CD4-positive, alpha-beta T cell treated with Interferon gamma for 1 hour (primary cell): ENCODE data around the gene SERPINB6.

Experiments used
- DNase-seq: peaks from one replicate; pipeline ENCODE4 v3.0.0-alpha.2; 2020

The SERPINB6 gene

DNA sequence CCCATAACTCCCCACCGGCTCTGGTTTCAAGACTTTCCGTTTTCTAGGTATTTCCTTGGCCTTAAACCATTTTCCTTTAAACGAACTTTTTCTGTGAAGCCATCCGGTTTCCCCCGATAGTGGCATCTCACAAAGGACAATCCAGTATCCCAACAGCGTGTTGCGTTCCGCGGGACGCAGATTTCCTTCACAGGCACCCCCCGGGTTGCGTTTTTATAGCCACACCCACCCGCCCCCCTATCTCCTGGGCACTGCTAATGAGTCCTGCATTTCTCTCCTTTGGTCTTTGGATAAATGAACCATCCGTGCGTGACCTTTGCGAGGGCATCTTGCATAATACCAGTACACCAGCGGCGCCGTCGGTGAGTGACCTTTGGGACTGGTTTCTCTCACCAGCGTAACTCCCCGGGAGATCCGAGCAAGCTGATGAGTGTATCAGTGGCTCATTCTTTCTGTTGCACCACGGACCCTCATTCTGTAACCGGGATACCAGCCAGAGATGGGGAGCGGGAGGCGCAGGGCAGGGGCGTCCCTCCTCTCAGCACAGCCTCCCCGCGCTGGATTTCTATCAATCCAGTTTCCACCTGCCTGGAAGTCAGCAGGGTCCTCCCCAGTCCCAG lies 27.7 kb upstream of the SERPINB6 start:
- DNase-seq: no peak

DNA sequence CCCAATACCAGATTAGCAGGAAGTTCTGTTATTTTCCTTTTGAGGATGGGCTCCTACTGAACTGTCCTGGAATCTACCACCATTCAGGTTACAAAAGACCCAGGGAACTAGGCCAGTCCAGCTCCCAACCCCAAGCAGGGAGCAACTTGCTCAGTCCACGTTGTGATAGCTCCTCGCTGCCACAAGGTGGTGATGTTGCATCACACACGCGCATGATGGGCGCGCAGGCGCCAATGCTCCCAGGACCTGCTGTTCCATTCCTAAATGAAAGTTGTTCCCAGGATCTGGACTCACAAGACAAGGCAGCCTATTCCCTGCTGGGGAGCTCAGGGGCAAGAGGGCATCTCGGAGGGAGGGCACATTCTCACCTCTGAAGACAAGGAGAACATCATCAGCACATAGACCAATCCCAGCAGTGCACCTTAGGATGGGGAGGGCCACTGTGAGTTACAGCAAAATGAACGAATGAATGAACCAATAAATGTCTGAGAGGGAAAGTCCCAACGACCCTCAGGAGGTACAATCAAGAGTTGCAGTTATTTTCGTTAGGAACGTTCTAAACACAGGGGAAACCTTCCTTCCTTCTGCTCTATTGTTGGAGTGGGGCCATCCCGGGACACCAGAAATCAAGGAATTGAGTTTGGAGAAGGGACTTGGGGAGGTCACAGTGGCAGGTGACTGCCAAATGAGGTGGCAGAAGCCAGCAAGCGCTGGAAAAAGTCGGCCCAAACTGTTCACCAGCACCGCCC lies 27.1 kb upstream of the SERPINB6 start:
- peak; percentile 50 for DNase-seq

DNA sequence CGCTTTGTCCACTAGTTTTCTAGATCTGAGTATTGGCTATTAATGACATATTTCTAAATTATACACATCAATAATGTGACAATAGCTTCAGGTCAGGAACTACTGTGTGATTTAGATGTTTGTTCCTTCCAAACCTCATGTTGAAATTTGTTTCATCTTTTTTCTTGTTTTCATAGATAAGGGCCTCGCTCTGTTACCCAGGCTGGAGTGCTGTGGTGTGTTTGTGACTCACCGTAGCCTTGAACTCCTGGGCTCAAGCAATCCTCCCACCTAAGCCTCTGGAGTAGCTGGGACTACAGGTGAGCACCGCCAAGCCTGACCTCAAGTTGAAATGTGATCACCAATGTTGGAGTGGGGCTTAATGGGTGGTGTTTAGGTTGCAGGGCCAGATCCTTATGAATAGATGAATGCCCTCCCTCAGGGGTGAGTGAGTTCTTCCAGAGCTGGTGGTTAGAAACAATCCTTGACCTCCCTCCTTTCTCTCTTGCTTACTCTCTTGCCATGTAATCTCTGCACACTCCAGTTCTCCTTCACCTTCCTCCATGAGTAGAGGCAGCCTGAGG lies 22.5 kb upstream of the SERPINB6 start:
- no peak for DNase-seq

DNA sequence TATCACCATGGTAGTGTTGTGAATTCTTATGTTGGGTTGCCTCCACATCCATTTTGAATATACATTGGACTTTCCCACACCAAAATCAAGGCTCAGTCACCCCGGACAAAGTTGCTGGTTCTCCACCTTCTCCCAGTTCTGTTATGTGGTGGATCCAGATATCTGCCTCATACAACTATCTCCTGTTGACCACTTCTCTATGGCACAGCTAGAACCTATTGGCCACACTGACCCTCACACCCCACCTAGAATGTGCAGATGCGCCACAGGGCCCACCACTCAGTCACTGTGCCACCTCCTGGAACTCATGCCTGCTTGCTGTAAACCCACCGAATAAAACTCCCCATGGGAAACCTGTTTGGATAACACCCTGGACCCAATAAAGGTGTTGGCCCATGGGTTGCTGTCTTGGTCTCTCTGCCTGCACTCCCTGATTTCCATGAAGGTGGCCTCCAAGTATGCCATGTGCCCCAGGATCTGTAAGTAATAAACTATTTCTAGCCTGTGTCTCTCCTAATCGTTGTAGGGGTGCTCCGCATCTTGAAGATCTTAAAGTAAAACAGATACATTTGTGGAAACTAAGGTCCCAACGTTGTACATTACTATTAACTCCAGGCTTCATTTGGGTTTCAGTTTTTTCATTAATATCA lies 21.1 kb upstream of the SERPINB6 start:
- DNase-seq: no peak

DNA sequence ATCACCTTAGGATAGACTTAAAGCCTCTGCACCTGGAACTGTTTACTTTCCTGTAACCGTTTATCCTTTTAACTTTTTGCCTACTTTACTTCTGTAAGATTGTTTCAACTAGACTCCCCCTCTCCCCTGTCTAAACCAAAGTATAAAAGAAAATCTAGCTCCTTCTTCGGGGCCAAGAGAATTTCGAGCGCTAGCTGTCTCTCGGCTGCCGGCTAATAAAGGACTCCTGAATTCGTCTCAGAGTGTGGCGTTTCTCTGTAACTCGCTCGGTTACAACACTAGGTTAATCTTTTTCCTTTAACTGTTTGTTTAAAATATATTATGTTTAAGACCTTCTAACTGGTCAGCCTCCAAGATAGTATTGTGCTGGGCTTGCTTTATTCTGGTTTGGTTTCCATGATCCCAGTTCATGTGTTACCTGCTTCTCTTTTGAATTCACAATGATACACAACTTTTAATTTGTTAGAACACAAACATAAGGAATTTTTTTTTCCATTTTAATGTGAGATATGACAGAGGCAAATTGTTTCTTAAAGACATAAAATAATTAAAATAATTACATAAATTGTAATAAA lies 19.7 kb upstream of the SERPINB6 start:
- DNase-seq: no peak

DNA sequence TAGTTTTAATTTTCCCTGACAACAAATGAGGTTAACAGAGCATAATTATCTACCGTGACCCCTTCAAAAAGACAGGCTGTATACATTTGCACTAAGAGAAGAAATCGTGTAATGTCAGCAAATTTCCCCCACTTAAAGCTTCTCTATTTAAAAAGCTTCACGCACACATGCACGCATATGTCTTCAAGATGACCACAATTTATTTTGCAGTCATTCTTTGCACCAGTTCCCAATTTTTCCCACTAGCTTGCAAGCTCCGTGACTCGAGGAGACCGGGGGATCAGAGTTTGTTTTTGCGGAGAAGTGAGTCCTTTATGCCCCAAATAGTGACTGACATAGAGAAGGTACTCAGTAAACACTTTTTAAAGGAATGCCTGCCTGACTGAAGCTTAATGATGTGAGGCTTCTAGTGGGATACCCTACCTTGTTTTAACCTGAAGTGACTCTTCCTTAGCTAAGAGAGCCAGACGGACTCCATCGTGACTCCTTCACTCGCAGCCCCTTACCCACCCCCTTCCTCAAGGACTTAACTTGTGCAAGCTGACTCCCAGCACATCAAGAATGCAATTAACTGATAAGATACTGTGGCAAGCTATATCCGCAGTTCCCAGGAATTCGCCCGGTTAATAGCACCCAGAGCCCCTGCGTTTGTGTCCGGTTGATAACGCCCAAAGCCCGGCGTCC lies 19.0 kb upstream of the SERPINB6 start:
- no peak for DNase-seq

DNA sequence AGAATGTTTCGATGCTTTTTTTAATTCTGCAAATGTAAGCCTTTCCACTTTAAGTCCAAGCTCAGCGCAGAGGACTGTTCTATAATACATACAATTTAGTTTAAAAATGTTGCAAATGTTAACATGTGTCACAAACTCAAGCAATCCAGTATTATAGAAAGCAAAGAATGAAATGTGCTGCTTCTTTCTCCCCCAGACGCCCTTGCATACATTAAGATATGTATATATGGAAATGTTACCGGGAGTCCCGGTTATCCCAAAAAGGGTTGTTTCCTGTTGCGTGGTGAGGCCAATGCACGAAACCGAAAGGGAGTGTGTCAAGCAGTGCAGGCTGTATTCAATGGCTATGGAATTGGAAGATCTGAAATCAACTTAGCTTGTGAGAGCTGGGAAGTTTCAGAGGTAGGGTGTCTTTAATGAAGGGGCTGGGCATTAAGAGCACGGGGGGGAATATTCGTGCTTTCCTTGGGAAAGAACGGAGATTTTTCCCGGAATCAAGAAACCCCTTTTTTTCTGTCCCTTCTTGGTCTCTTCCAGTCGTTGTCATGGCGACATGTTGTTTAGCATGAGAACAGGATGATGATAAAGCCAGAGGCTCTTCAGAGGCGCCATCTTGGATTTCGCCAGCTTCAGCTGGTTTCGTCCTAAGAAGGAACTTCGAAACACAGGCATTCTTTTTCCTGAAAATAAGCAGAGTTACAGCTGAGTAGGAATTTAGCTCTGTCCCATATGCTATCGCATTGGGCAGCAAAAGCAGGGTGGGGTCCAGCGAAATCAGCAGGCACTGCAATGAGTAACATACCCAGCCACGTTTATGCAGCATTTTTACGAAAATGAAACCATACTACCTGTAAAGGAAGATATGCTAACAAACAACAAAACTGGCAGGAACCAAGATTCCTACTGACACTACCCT lies 18.2 kb upstream of the SERPINB6 start:
- DNase-seq: peak; percentile 85

DNA sequence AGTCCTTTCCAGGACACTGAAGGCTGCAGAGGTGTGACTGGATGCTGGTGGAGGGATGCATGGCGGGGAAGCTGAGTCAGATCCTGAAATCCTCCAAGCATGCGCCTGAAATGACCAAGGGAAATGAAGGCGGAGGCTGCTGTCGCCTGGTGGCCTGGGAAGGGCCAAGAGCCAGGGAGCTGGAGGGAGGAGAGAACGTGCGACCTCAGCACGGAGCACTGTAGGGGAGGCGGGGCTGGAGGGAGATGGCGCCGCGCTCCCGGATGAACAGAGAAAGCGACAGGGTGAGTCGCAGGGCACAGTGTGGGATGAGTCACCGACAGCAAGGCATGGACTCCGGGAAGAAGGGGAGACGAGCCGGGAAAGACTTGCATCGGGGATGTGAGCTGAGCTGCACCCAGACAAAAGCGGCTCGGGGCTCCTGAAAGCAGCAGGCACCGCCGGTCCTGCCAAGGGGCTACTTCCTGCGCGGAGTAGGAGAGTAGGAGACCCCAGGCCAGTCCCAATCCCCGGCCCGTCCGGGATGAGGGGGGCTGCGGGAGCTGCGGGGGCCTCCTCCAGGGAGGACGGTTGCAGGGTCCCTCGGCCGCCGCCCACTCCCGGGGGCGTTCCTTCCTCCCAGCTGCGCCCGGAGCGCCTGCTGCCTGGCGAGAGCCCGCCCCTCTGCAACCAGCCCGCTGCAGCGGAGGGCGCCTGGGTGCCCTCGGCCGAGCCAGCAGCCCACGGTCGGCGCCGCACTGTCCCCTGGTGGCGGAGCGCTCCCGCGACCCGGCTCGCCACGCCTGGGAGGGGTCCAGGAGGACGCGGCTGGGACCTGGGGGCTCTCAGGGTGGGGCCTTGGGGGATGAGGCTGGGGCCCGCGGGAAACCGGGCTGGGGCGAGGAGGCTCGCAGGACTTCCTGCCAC lies 17.3 kb upstream of the SERPINB6 start:
- DNase-seq: peak; percentile 81

DNA sequence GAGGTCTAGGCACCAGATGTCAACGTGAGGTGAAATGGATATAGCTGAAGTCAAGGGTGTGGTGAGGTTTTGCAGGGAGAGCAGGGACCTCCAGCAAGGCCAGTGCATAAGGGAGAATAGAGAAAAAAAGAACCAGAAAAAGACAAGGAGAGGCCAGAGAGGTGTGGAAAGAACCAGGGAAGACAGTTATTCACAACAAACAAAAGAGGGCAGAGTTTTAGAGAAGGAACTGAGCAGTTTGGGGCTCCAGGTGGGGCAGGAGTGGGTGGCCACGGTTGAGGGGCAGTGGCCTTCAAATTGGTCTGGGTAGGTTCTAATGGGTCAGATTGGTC lies 16.7 kb upstream of the SERPINB6 start:
- no peak for DNase-seq

DNA sequence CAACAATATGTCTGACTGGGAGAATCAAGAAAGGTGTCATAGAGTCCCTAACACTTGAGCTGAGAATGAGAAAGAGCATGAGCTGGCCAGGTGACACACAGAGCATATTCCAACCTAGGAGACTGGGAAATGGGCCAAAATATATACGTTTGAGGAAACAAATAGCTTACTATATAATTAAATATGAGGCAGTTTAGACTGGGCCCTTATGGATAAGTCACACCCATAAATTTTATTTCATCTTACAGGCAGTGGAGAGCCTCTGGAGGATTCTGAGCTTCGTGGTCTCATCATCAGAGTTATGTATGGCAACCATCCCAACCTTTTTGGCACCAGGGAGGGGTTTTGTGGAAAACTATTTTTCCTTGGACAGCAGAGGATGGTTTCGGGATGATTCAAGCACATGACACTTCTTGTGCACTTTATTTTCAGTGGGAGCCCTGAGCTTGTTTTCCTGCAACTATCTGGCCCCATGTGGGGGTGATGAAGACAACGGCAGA lies 15.4 kb upstream of the SERPINB6 start:
- no peak for DNase-seq

DNA sequence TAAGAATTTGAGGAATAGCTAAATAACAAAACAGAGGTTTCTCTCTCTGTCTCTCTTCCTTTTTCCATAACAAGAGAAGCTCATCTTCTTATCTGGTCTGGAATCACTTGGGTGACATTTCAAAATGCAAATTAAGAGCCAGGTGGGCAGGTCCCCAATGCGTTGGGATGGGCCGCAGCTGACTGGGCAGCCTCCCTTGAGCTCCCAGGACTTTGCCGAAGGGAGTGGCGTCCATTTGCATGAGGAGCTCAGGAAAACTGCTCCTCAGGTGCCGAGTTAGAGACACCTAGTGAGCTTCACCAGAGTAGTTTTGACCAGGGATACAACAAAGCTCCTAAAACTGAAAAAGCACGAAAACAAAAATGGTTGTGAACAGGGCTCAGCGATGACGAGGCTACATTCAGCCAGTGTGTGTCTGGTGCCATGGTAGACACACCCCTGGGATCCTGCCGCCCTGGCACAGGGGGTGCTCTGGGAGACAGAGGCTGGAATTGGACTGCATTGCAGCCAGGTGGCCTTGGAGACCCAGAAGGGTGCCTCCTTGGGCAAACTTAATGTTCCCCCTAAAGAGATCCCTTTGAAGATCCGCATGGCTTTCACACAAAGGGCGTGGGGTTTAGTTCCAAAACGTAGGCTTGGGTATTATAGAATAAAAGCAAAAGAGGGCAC lies 13.5 kb upstream of the SERPINB6 start:
- no peak for DNase-seq

DNA sequence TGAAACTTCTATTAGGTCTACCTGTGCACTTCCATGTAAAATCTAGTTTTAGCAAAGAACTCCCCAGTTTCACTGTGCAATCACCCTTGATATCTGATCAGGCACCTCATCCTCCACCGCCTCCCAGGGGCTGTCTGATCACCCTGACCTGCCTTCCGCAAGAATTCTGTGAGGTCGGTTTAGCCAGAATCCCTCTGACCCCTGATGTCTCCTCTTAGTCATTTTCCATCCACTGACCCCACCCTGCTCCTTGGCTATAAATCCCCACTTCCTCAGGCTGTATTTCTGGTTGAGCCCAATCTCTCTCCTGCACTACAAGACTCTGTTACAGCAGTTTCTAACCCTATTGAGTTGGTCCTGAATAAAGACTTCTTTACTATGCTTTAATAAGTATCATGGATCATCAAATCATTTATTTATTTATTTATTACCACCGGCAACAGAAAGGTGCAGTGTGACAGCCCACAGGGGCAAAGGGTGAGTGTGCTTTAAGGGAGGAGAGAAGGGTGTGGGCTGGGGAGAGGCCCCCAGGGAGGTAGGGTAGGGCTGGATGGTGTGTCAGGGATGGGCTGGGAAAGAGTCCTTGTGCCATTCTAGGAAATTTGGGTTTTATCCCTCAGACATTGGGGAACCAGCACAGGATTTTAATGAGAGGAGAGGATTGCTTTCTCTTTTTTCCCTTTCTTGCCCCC lies 11.2 kb upstream of the SERPINB6 start:
- no peak for DNase-seq

DNA sequence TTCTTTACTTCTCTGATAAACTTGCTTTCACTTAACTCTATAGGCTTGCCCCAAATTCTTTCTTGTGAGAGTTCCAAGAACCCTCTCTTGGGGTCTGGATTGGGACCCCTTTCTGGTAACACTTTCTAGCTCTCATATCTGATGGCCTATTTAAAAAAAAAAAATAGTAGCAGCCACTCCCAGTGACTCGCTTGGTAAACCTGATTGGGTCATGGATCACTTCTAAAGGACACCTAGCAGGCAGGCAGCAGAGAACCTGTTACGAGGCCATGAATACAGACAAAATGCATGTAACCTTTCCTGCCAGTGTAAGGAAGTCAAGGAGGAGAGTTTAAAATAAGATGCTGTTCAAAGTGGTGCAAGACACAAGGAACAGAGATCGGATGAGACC lies 9.1 kb upstream of the SERPINB6 start:
- DNase-seq: no peak

DNA sequence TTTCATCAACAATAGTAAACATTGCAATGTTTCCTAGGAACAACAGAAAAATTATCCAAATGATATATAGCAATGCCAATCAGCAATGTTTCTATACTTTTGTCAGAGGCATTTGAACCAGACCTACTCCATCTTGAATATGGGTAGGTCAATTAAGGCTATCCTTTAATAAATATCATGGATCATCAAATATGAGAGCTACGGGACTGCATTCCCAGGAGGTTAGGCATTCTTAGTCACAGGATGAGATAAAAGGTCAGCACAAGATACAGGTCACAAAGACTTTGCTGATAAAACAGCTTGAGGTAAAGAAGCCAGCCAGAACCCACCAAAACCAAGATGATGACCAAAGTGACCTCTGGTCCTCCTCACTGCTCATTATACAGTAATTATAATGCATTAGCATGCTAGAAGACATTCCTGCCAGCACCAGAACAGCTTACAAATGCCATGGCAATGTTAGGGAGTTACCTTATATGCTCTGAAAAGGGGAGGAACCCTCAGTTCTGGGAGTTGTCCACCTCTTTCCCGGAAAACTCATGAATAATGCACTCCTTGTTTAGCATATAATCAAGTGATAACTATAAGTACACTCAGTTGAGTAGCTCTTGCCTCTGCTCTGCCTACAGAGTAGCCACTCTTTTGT lies 8.6 kb upstream of the SERPINB6 start:
- no peak for DNase-seq

DNA sequence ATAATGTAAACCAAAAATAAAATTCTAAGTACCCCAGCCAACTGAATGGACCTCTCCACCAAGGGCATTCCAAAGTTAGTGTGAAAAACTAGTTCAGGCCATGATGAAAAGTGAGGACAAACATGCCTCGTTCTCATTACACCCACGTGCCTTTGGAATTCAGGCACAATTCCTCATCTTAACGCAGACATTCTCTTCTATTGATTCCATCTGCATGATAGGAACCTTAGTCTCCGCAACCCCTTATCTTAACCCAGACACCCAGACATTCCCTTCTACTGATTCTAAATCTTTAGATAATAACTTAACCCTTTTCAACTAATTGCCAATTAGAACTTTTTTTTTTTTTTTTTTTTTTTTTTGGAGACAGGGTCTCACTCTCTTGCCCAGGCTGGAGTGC lies 7.6 kb upstream of the SERPINB6 start:
- DNase-seq: no peak

DNA sequence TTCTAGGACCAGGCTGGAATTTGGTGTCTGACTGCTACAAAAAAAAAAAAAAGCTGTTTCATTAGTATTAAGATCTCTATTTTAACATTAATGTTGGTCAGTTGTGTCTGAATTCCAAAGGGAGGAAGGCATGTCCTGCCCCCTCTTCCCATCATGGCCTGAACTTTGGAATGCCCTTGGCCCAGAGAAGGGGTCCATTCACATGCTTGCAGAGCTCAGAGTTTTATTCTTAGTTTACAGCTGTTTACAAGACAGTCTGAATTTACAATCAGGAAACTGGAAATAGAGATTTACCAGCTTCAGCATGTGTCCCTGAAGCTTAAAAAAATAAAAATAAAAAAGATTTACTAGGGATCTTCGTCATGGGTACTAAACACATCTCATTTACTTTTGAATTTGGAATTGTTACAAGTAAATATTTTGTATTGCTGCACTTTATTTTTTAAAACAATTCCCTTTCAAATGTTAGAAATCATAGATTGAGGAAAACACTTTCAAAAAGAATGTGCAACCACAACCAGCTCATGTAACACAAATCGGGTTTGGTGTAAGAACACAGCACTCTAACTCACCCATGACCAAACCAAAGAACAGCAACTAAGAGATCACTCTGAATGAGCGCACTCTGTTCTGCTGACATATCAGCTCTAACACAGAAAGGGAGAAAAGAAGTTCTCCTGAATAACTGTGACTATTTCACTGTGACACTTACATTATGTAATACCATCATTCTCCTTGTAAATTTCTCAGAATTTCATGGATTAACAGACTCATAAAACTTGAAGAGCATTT lies 6.6 kb upstream of the SERPINB6 start:
- DNase-seq: no peak

DNA sequence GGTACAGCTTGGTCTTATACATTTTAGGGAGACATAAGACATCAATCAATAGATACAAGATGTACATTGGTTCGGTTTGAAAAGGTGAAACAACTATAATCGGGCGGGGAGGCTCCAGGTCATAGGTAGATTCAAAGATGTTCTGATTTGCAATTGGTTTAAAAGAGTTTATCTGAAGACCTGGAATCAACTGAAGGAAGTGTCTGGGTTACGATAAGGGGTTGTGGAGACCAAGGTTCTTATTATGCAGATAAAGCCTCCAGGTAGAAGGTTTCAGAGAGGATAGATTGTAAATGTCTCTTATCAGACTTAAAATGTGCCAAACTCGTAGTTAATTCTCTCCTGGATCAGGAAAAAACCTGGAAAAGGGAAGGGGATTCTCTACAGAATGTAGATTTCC lies 5.9 kb upstream of the SERPINB6 start:
- DNase-seq: no peak

DNA sequence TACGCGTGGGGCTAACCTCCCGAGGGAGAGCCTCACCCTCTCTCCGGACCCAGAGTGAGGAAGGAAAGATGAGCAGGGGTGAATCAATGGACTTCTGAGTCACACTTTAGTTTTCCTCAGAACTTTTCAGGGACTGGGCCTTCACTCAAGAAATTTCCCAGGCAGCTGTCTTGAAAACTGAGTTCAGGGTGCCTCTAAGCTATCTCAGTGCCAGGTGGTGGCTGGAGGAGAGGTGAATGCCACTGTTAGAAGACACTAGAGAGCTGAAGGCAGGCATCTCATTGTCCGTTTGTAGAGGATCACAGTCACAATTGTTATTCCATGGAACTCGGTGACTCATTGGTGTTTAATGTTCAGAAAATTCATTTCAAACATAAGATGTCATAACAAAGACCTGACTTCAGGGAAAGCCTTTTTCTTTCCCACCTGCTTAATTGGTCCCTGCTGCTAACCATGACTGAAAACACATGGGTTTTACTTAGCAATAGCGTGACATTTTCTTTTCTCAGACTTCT lies 5.3 kb upstream of the SERPINB6 start:
- no peak for DNase-seq
